Measurements from ENCODE around the gene DHRS2. TPM values are rescaled to one million over a fixed set of nuclear protein-coding genes. Genes with fewer than 3 reads are reported as not detected.

DHRS2 gene
- total and polyA plus RNA-seq, 2 of the 13 experiments (the other 11 are each of a cell fraction or from before 2014, with no cell fraction given) = 1,621 to 3,021 TPM

- TF ChIP-seq ZNF33B (CRISPR knock-in tag; IDR thresholded peaks at IDR 0.05) (0 out of 2 replicates have a peak, but pooled peaks have one; percentile 25), GABPB1 (CRISPR knock-in tag; IDR thresholded peaks at IDR 0.05) (no peak; the same call in 1 of the 2 replicates), FOXA1 (IDR thresholded peaks at IDR 0.05) (no peak), FOXA1 (CRISPR knock-in tag; IDR thresholded peaks at IDR 0.05) (no peak), ARID2 (CRISPR knock-in tag; IDR thresholded peaks at IDR 0.05; ENCODE audit: borderline replicate concordance) (no peak), ZNF687 (CRISPR knock-in tag; IDR thresholded peaks at IDR 0.05) (0 out of 2 replicates have a peak, but pooled peaks have one; percentile 18), ZNF841 (CRISPR knock-in tag; IDR thresholded peaks at IDR 0.05; ENCODE audit: borderline replicate concordance) (no peak), MTF2 (CRISPR knock-in tag; IDR thresholded peaks at IDR 0.05; ENCODE audit: borderline replicate concordance) (no peak), ZBTB8A (CRISPR knock-in tag; IDR thresholded peaks at IDR 0.05; ENCODE audit: borderline replicate concordance, low read depth) (no peak), ZNF350 (CRISPR knock-in tag; IDR thresholded peaks at IDR 0.05; ENCODE audit: borderline replicate concordance, low read depth) (no peak; the same call in 1 of the 2 replicates), ZNF768 (CRISPR knock-in tag; IDR thresholded peaks at IDR 0.05) (no peak), ZNF503 (CRISPR knock-in tag; IDR thresholded peaks at IDR 0.05) (no peak), SALL1 (CRISPR knock-in tag; IDR thresholded peaks at IDR 0.05) (0 out of 2 replicates have a peak, but pooled peaks have one; percentile 25), YEATS2 (CRISPR knock-in tag; IDR thresholded peaks at IDR 0.05; ENCODE audit: borderline replicate concordance) (no peak), SKI (IDR thresholded peaks at IDR 0.05; ENCODE audit: partially characterized antibody) (no peak), ZNF496 (CRISPR knock-in tag; IDR thresholded peaks at IDR 0.05; ENCODE audit: insufficient replicate concordance) (no peak), SAP130 (CRISPR knock-in tag; IDR thresholded peaks at IDR 0.05; ENCODE audit: low read depth) (no peak), MIER2 (CRISPR knock-in tag; IDR thresholded peaks at IDR 0.05) (no peak), ZNF275 (CRISPR knock-in tag; IDR thresholded peaks at IDR 0.05; ENCODE audit: borderline replicate concordance) (no peak), SUZ12 (IDR thresholded peaks at IDR 0.05; ENCODE audit: low read depth, low read length) (no peak), ZNF891 (CRISPR knock-in tag; IDR thresholded peaks at IDR 0.05) (peak; percentile 84), ZNF253 (CRISPR knock-in tag; IDR thresholded peaks at IDR 0.05; ENCODE audit: borderline replicate concordance) (no peak), NRL (CRISPR knock-in tag; IDR thresholded peaks at IDR 0.05; ENCODE audit: borderline replicate concordance) (peak; percentile 83), ZNF652 (CRISPR knock-in tag; IDR thresholded peaks at IDR 0.05; ENCODE audit: borderline replicate concordance, low read depth) (no peak), AKAP8 (CRISPR knock-in tag; IDR thresholded peaks at IDR 0.05) (no peak)
Observed at GRCh38 chr14:23693252-23693775, 57.1 kb downstream of the DHRS2 start (continued).

Measured in HepG2 (cell line).